Smooth muscle cell (in vitro differentiated cells): Measurements from ENCODE around the gene ADGRG1. TPM values are rescaled to one million over a fixed set of nuclear protein-coding genes. Genes with fewer than 3 reads are reported as not detected.

Experiments
- DNase-seq: peaks from one replicate; lab custom pipeline; 2025; ENCODE audit not compliant: unreplicated experiment; lab: John Stamatoyannopoulos, UW
- H2AFZ ChIP-seq: fragments of 200-600 bp; sonication (generic); 2 replicates; pipeline ENCODE4 v1.6.0; 2016; ENCODE audit warnings: antibody characterized with exemption, low read depth, mild to moderate bottlenecking
- H3F3A ChIP-seq: fragments of 200-600 bp; sonication (generic); 2 replicates; pipeline ENCODE4 v1.6.0; 2017; ENCODE audit warnings: antibody characterized with exemption, low read depth
- H3K27ac ChIP-seq: fragments of 200-600 bp; sonication (generic); 2 replicates; pipeline ENCODE4 v1.5.1; 2016; ENCODE audit warnings: low read depth, mild to moderate bottlenecking
- H3K27me3 ChIP-seq: fragments of 200-600 bp; sonication (generic); 2 replicates; pipeline ENCODE4 v1.6.1; 2016; ENCODE audit warnings: low read depth, mild to moderate bottlenecking
- H3K36me3 ChIP-seq: fragments of 200-600 bp; sonication (generic); 2 replicates; pipeline ENCODE4 v1.5.1; 2016; ENCODE audit warnings: low read depth
- H3K4me1 ChIP-seq: fragments of 200-600 bp; sonication (generic); 2 replicates; pipeline ENCODE4 v1.5.1; 2016; ENCODE audit warnings: low read depth
- H3K4me2 ChIP-seq: fragments of 200-600 bp; sonication (generic); 2 replicates; pipeline ENCODE4 v1.6.0; 2016; ENCODE audit warnings: mild to moderate bottlenecking
- H3K4me3 ChIP-seq: fragments of 200-600 bp; sonication (generic); 2 replicates; pipeline ENCODE4 v1.5.1; 2016; ENCODE audit warnings: mild to moderate bottlenecking
- H3K79me2 ChIP-seq: fragments of 200-600 bp; sonication (generic); 2 replicates; pipeline ENCODE4 v1.6.0; 2016; ENCODE audit warnings: low read depth, mild to moderate bottlenecking
- H3K9ac ChIP-seq: fragments of 200-600 bp; sonication (generic); 2 replicates; pipeline ENCODE4 v1.6.0; 2016; ENCODE audit warnings: low read depth
- H3K9me3 ChIP-seq: fragments of 200-600 bp; sonication (generic); replicated peaks from 2 replicates; pipeline ENCODE4 v1.5.1; 2016; ENCODE audit warnings: low read depth
- H4K20me1 ChIP-seq: fragments of 200-600 bp; sonication (generic); 2 replicates; pipeline ENCODE4 v1.6.0; 2016; ENCODE audit warnings: low read depth
- WGBS: methylation state at CpG from one replicate; pipeline ENCODE4 v1.1.7; 2016; ENCODE audit warnings: low lambda C conversion rate; 5-methylcytosine and 5-hydroxymethylcytosine counted together
- polyA plus RNA-seq: library from polyadenylated mRNA; unstranded; fragments of >200 nt; fragmentation: Nextera tagmentation; extraction: Ambion mirVana; gene quantifications from 2 replicates; pipeline ENCODE4 v1.2.1, GENCODE V29; 2016
- total RNA-seq: library from RNA; depleted of rRNA; stranded (reverse); fragments of >200 nt; gene quantifications from 2 replicates; pipeline ENCODE4 v1.2.3, GENCODE V29; 2014
- TF ChIP-seq, protein P1 (sequence below): fragments of 200-600 bp; sonication (generic); IDR thresholded peaks from 2 replicates; pipeline ENCODE4 v1.5.1; 2017; ENCODE audit warnings: borderline replicate concordance, mild to moderate bottlenecking, antibody characterized with exemption; ENCODE audit not compliant: insufficient read depth, poor library complexity, severe bottlenecking

ADGRG1 gene
- total and polyA plus RNA-seq, 2 experiments from 2014 or later = 15.3 to 32.0 TPM

- Histone ChIP-seq H3K4me1 (peaks cover 6% of the 10 kb centered on the region), H4K20me1 (peaks cover 29% of the 10 kb centered on the region), H3K79me2 (peaks cover 3% of the 10 kb centered on the region), H2AFZ (no peak overlapping the region), H3K9ac (no peak overlapping the region), H3F3A (no peaks in the 10 kb centered on the region), H3K36me3 (no peaks in the 10 kb centered on the region), H3K4me2 (peak overlapping the region; percentile 23), H3K4me3 (no peak overlapping the region), H3K27me3 (no peaks in the 10 kb centered on the region), H3K9me3 (no peaks in the 10 kb centered on the region), H3K27ac (no peak overlapping the region)
- WGBS = 80% methylated on average over 22 of the region's 22 CpGs
- TF ChIP-seq, protein P1, sequence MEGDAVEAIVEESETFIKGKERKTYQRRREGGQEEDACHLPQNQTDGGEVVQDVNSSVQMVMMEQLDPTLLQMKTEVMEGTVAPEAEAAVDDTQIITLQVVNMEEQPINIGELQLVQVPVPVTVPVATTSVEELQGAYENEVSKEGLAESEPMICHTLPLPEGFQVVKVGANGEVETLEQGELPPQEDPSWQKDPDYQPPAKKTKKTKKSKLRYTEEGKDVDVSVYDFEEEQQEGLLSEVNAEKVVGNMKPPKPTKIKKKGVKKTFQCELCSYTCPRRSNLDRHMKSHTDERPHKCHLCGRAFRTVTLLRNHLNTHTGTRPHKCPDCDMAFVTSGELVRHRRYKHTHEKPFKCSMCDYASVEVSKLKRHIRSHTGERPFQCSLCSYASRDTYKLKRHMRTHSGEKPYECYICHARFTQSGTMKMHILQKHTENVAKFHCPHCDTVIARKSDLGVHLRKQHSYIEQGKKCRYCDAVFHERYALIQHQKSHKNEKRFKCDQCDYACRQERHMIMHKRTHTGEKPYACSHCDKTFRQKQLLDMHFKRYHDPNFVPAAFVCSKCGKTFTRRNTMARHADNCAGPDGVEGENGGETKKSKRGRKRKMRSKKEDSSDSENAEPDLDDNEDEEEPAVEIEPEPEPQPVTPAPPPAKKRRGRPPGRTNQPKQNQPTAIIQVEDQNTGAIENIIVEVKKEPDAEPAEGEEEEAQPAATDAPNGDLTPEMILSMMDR = no peak
- no peak for DNase-seq
Observed at GRCh38 chr16:57629516-57630406, 1.3 kb downstream of the ADGRG1 start.

DNA sequence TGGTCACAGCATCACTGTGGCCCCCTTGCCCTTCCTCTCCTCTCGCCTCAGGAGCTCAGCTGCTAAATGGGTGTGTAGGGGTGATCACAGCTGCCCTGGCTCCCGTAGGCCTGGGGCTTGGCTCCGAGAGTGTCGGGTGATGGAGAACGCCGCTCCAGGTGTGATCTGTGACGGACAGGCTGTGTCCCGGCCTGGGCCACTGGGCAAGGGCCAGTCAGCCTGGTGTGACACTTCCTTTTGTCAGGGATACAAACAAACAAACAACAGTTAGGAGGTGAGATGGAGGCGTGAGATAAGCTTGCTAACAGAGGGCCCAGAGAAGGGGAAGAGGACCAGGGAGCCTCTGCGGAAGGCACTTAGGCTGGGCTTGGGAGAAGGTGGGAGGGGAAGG is 2.0 kb downstream of the ADGRG1 start:
- Histone ChIP-seq H2AFZ (no peak overlapping the region), H3K9me3 (no peaks in the 10 kb centered on the region), H3K36me3 (no peaks in the 10 kb centered on the region), H3K4me3 (no peak overlapping the region), H3K4me1 (peaks cover 6% of the 10 kb centered on the region), H3K9ac (no peak overlapping the region), H3K4me2 (no peak overlapping the region), H3F3A (no peaks in the 10 kb centered on the region), H3K79me2 (peaks cover 3% of the 10 kb centered on the region), H4K20me1 (peaks cover 34% of the 10 kb centered on the region), H3K27ac (no peak overlapping the region), H3K27me3 (no peaks in the 10 kb centered on the region)
- no peak for DNase-seq
- TF ChIP-seq, protein P1 = no peak
- WGBS = 75% methylated on average over 10 of the region's 10 CpGs

DNA sequence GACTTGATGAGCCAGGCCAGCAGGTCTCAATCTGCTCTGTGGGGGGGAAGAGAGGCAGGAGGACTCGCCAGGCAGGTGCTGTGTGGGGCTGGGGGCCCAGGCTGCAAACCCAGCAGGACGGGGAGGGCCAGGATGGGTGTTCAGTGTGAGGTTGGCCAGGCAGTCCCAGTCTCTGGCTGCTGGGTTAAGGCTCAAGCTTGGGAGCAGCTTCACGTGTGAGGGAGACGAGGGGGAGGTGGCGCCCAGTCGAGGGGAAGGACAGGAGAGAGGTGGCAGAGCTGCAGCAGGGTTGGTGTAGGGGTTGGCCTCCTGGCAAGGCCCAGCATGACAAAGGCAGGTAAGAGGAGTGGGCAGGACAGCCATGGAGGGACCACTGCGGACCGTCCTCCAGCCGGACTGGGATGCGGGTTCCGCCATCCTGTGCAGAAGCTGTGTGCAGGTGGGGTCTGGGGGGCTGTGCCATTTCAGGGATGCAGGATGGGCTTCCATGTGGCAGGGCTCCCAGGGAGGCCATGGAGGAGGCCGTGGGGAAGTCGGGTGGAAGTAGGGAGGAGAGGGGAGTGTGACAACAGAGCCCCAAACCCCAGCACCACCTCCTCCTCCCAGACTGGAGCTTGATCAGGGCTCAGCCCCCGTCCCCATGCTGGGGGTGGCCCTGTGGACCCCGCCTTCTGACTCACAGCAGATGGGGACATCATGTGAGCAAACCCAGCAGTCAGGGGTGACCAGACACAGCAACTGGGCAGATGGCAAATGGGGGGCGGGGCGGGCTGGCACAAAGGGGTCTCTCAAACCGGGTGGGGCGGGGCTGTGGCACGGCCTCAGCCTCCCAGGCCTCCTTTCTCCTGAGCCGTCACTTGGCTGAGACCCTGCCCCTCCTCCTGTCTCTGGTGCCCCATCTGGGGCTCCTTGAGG is 2.8 kb downstream of the ADGRG1 start:
- TF ChIP-seq, protein P1 = no peak
- Histone ChIP-seq H3K27me3 (no peaks in the 10 kb centered on the region), H3K4me3 (no peak overlapping the region), H3K4me2 (no peak overlapping the region), H3K36me3 (no peaks in the 10 kb centered on the region), H3K79me2 (peaks cover 3% of the 10 kb centered on the region), H3F3A (no peaks in the 10 kb centered on the region), H3K4me1 (peaks cover 6% of the 10 kb centered on the region), H3K9ac (no peak overlapping the region), H2AFZ (no peak overlapping the region), H3K9me3 (no peaks in the 10 kb centered on the region), H3K27ac (no peak overlapping the region), H4K20me1 (peaks cover 42% of the 10 kb centered on the region)
- DNase-seq = no peak
- WGBS = 91% methylated on average over 16 of the region's 21 CpGs
